ENCODE data around the gene AARS2. TPM values are rescaled to one million over a fixed set of nuclear protein-coding genes. Genes with fewer than 3 reads are reported as not detected.

The AARS2 gene
- total and polyA plus RNA-seq, 4 donors, result 11.5 to 18.3 (median 15.1) TPM

DNA sequence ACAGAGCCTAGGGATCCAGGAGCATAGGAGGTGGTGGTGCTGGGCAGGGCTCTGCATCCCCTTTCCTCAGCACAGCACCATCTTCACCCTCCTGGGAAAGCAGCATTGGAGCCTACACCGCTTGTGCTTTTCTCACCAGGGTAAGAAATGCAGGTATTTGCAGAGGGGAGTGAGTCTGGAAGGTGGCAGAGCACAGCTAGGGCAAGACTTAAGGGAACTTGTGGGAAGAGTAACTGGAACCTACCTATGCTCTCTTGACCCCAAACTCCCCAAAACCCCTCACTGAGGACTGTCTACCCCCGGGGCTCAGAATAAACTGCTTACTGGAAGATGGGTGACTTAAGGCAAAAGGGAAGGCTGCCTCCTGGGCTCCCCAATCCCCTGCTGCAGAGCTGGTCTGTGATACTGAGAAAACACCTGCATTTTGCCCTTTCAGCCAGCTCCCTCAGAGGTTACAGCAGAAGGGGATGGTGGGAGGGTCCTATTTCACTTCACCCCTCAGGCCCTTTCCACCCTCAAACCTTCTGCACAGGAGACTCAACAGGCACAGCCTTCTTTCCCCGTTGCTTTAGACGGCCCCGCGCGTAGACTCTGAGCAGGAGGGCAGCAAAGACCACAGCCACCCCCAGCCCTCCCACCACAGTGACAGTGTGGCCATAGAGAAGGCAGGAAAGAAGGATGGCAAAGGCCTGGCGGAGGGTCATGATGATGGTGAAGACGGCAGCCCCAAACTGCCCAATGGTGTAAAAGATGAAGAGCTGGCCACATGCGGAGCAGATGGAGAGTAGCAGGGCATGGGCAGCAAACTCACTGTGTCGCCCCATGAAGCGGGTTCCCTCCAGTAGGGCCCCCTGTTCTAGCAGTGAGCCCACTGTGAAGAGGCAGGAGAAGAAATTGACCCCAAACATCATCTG lies 58.7 kb downstream of the AARS2 start:
- Histone ChIP-seq H3K27me3 (ENCODE audit: control insufficient read depth, insufficient read depth, low read length) (no peaks in the 10 kb centered on the region), H3K9me3 (ENCODE audit: control insufficient read depth, insufficient read depth, low read length) (no peaks in the 10 kb centered on the region), H3K4me3 (ENCODE audit: low read depth, low read length) (no peak overlapping the region), H3K4me1 (ENCODE audit: control insufficient read depth, insufficient read depth, low read length) (peaks cover 39% of the 10 kb centered on the region), H3K36me3 (ENCODE audit: control insufficient read depth, insufficient read depth, low read length) (peaks cover 69% of the 10 kb centered on the region), H3K27ac (ENCODE audit: low read depth, low read length) (no peak overlapping the region)
- WGBS (ENCODE audit: insufficient coverage), result 89% methylated on average over 5 of the region's 12 CpGs
- no peak for DNase-seq (ENCODE audit: low read depth in 4 of 6, low spot score in 6 of 6)

DNA sequence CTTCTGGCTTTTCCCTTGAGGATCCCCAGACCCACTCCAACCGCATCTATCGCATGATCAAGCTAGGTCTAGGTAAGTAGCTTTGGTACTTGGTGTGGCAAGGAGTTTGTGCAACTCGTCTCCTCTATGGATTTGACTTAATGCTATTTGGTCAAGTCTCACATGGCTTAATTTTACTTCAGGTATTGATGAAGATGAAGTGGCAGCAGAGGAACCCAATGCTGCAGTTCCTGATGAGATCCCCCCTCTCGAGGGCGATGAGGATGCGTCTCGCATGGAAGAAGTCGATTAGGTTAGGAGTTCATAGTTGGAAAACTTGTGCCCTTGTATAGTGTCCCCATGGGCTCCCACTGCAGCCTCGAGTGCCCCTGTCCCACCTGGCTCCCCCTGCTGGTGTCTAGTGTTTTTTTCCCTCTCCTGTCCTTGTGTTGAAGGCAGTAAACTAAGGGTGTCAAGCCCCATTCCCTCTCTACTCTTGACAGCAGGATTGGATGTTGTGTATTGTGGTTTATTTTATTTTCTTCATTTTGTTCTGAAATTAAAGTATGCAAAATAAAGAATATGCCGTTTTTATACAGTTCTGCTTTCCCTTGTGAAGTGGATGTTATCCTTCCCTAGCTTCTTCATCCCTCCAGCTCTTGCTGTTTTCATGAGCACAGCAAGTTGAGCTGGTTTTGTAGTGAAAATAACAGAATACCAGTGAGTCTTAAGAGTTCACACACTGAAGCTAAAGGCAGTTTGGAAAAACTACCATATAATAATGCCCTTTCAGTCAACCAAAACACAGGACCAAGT lies 59.6 kb downstream of the AARS2 start:
- Histone ChIP-seq H3K27ac (ENCODE audit: low read depth, low read length) (no peak overlapping the region), H3K36me3 (ENCODE audit: control insufficient read depth, insufficient read depth, low read length) (peaks cover 74% of the 10 kb centered on the region), H3K4me3 (ENCODE audit: low read depth, low read length) (no peak overlapping the region), H3K9me3 (ENCODE audit: control insufficient read depth, insufficient read depth, low read length) (no peaks in the 10 kb centered on the region), H3K4me1 (ENCODE audit: control insufficient read depth, insufficient read depth, low read length) (peaks cover 43% of the 10 kb centered on the region), H3K27me3 (ENCODE audit: control insufficient read depth, insufficient read depth, low read length) (no peaks in the 10 kb centered on the region)
- DNase-seq (ENCODE audit: low read depth in 4 of 6, low spot score in 6 of 6), result no peak
- WGBS (ENCODE audit: insufficient coverage), result 74% methylated on average over 8 of the region's 10 CpGs

DNA sequence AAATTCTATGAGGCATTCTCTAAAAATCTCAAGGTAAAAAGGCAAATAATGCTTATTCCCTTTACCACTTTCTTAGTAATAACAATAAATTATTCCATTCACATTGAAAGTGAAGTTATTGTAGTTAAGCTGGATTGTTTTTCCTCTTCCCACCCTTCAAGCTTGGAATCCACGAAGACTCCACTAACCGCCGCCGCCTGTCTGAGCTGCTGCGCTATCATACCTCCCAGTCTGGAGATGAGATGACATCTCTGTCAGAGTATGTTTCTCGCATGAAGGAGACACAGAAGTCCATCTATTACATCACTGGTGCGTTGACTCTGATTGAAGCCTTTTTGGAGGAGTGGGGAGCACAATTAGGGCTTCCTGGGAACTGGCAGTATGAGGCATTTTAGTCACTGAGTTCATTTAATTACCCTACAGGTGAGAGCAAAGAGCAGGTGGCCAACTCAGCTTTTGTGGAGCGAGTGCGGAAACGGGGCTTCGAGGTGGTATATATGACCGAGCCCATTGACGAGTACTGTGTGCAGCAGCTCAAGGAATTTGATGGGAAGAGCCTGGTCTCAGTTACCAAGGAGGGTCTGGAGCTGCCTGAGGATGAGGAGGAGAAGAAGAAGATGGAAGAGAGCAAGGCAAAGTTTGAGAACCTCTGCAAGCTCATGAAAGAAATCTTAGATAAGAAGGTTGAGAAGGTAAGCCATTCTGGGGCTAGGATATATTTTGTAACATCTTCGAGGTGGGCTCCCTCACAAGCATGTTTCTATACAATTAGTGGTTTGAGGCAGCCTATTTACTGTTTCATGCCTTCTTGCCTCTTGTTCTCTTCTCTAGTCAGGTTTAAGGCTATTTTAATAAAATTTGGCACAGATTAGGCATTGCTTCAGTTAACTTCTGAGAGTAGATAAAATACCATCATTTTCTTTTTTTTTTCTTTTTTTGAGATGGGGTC lies 61.3 kb downstream of the AARS2 start:
- no peak overlapping the region for H3K27ac ChIP-seq (ENCODE audit: low read depth, low read length)
- peaks cover 33% of the 10 kb centered on the region for H3K4me1 ChIP-seq (ENCODE audit: control insufficient read depth, insufficient read depth, low read length)
- 88% methylated on average over 6 of the region's 14 CpGs for WGBS (ENCODE audit: insufficient coverage)
- H3K27me3 ChIP-seq (ENCODE audit: control insufficient read depth, insufficient read depth, low read length), result no peaks in the 10 kb centered on the region
- no peak overlapping the region for H3K4me3 ChIP-seq (ENCODE audit: low read depth, low read length)
- no peaks in the 10 kb centered on the region for H3K9me3 ChIP-seq (ENCODE audit: control insufficient read depth, insufficient read depth, low read length)
- DNase-seq (ENCODE audit: low read depth in 4 of 6, low spot score in 6 of 6), result no peak
- peaks cover 73% of the 10 kb centered on the region for H3K36me3 ChIP-seq (ENCODE audit: control insufficient read depth, insufficient read depth, low read length)

DNA sequence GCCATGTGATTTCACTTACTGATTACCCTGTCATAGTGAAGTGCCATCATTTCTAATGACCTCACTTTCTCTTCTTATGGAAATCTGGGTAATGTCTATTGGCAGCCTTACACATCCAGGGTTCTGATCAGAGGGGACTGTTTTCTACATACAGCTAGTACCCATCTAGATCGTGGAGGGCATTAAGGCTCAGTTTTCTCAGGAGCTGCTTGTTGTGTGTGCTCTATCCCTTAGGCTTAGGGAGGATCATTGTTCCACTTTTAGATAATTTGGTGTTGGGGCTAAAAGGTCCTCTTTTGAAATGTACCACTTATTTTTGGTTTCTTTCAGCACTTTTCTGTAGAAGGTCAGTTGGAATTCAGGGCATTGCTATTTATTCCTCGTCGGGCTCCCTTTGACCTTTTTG lies 62.4 kb downstream of the AARS2 start:
- no CpG with 5 or more reads among the region's 3 CpGs for WGBS (ENCODE audit: insufficient coverage)
- no peak overlapping the region for H3K27ac ChIP-seq (ENCODE audit: low read depth, low read length)
- H3K27me3 ChIP-seq (ENCODE audit: control insufficient read depth, insufficient read depth, low read length), result no peaks in the 10 kb centered on the region
- DNase-seq (ENCODE audit: low read depth in 4 of 6, low spot score in 6 of 6), result no peak
- no peaks in the 10 kb centered on the region for H3K9me3 ChIP-seq (ENCODE audit: control insufficient read depth, insufficient read depth, low read length)
- peaks cover 29% of the 10 kb centered on the region for H3K4me1 ChIP-seq (ENCODE audit: control insufficient read depth, insufficient read depth, low read length)
- H3K4me3 ChIP-seq (ENCODE audit: low read depth, low read length), result no peak overlapping the region
- peaks cover 65% of the 10 kb centered on the region for H3K36me3 ChIP-seq (ENCODE audit: control insufficient read depth, insufficient read depth, low read length)

DNA sequence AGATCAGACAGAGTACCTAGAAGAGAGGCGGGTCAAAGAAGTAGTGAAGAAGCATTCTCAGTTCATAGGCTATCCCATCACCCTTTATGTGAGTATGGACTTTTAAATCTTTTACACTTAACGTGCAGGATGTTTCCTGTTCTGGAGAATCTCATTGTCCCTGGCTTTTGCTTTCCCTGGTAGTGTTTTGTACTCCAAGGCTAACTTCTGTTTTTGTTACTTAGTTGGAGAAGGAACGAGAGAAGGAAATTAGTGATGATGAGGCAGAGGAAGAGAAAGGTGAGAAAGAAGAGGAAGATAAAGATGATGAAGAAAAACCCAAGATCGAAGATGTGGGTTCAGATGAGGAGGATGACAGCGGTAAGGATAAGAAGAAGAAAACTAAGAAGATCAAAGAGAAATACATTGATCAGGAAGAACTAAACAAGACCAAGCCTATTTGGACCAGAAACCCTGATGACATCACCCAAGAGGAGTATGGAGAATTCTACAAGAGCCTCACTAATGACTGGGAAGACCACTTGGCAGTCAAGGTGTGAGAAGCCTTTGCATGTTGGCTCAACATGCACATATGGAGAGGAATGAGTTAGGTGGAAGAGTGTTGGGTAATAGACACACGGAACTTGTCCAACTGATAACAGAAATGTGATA lies 63.0 kb downstream of the AARS2 start:
- H3K4me3 ChIP-seq (ENCODE audit: low read depth, low read length), result no peak overlapping the region
- H3K9me3 ChIP-seq (ENCODE audit: control insufficient read depth, insufficient read depth, low read length), result no peaks in the 10 kb centered on the region
- peaks cover 59% of the 10 kb centered on the region for H3K36me3 ChIP-seq (ENCODE audit: control insufficient read depth, insufficient read depth, low read length)
- no peak for DNase-seq (ENCODE audit: low read depth in 4 of 6, low spot score in 6 of 6)
- no peaks in the 10 kb centered on the region for H3K27me3 ChIP-seq (ENCODE audit: control insufficient read depth, insufficient read depth, low read length)
- WGBS (ENCODE audit: insufficient coverage), result 94% methylated on average over 3 of the region's 6 CpGs
- no peak overlapping the region for H3K27ac ChIP-seq (ENCODE audit: low read depth, low read length)
- peaks cover 28% of the 10 kb centered on the region for H3K4me1 ChIP-seq (ENCODE audit: control insufficient read depth, insufficient read depth, low read length)

Other genes starting within 250 kb of the AARS2 start
- gene MRPL14, start 185.9 kb downstream of the AARS2 start, total RNA-seq, result 10 to 100 TPM; 32.1 to 53.1 TPM
- 10 to 100 TPM; 34.6 to 38.3 TPM for gene MRPL14, start 185.9 kb downstream of the AARS2 start, polyA plus RNA-seq (ENCODE audit: insufficient read length in 2 of 2)
- gene TMEM63B, start 185.8 kb downstream of the AARS2 start, total RNA-seq, result 10 to 100 TPM; 29.2 to 41.6 TPM
- gene TMEM63B, start 185.8 kb downstream of the AARS2 start, polyA plus RNA-seq (ENCODE audit: insufficient read length in 2 of 2), result 100 to 1,000 TPM in 1 of 2 donors, 10 to 100 TPM in 1; 92.3 to 104 TPM
- gene CAPN11, start 154.5 kb downstream of the AARS2 start, total RNA-seq, result under 1 TPM; 0.17 to 0.20 TPM
- under 1 TPM in 1 of 2 donors, not detected in 1; 0.17 TPM for gene CAPN11, start 154.5 kb downstream of the AARS2 start, polyA plus RNA-seq (ENCODE audit: insufficient read length in 2 of 2)
- gene MYMX, start 96.4 kb downstream of the AARS2 start, total RNA-seq, result under 1 TPM in 1 of 2 donors, not detected in 1; 0.22 TPM
- not detected for gene MYMX, start 96.4 kb downstream of the AARS2 start, polyA plus RNA-seq (ENCODE audit: insufficient read length in 2 of 2)
- gene SLC29A1, start 89.8 kb downstream of the AARS2 start, total RNA-seq, result 10 to 100 TPM; 16.1 to 17.5 TPM
- gene SLC29A1, start 89.8 kb downstream of the AARS2 start, polyA plus RNA-seq (ENCODE audit: insufficient read length in 2 of 2), result 10 to 100 TPM; 37.0 to 51.8 TPM
- 100 to 1,000 TPM; 484 to 875 TPM for gene HSP90AB1, start 66.2 kb downstream of the AARS2 start, total RNA-seq
- 100 to 1,000 TPM; 793 to 863 TPM for gene HSP90AB1, start 66.2 kb downstream of the AARS2 start, polyA plus RNA-seq (ENCODE audit: insufficient read length in 2 of 2)
- 10 to 100 TPM; 39.3 to 53.7 TPM for gene SLC35B2, start 55.8 kb downstream of the AARS2 start, total RNA-seq
- 10 to 100 TPM; 63.2 to 63.7 TPM for gene SLC35B2, start 55.8 kb downstream of the AARS2 start, polyA plus RNA-seq (ENCODE audit: insufficient read length in 2 of 2)
- gene NFKBIE, start 47.8 kb downstream of the AARS2 start, total RNA-seq, result 10 to 100 TPM in 1 of 2 donors, 1 to 10 TPM in 1; 3.5 to 10.9 TPM
- 10 to 100 TPM; 15.0 to 15.8 TPM for gene NFKBIE, start 47.8 kb downstream of the AARS2 start, polyA plus RNA-seq (ENCODE audit: insufficient read length in 2 of 2)
- gene TMEM151B, start 42.9 kb downstream of the AARS2 start, total RNA-seq, result 10 to 100 TPM in 1 of 2 donors, 1 to 10 TPM in 1; 9.3 to 18.0 TPM
- gene TMEM151B, start 42.9 kb downstream of the AARS2 start, polyA plus RNA-seq (ENCODE audit: insufficient read length in 2 of 2), result 10 to 100 TPM; 51.1 to 53.1 TPM
- under 1 TPM; 0.30 to 0.88 TPM for gene SPATS1, start 29.3 kb upstream of the AARS2 start, total RNA-seq
- gene SPATS1, start 29.3 kb upstream of the AARS2 start, polyA plus RNA-seq (ENCODE audit: insufficient read length in 2 of 2), result under 1 TPM; 0.51 to 0.57 TPM
- gene CDC5L, start 74.4 kb upstream of the AARS2 start, total RNA-seq, result 10 to 100 TPM; 28.0 to 31.8 TPM
- gene CDC5L, start 74.4 kb upstream of the AARS2 start, polyA plus RNA-seq (ENCODE audit: insufficient read length in 2 of 2), result 10 to 100 TPM; 22.2 to 29.3 TPM